Fibroblast of lung (primary cell): ENCODE measurements around the gene ZBTB49. TPM values are rescaled to one million over a fixed set of nuclear protein-coding genes. Genes with fewer than 3 reads are reported as not detected.
A peak's percentile ranks its signal among the peaks of the same experiment; 100 is the strongest.
"Not testable (repeated sequence)": the region's sequence is repeated elsewhere in the genome, so short reads cannot be mapped to it uniquely, and the experiment has no call there.

ENCODE experiments used
- DNase-seq, 2 donors: peaks; one replicate each; pipeline versions ENCODE4 v3.0.0 to v3.0.0-alpha.2; 2010; ENCODE audit warnings: low read depth in 2 of 2
- H2AFZ ChIP-seq: 2 replicates; pipeline ENCODE4 v1.5.1; 2012; ENCODE audit warnings: low read length, control low read depth, inconsistent platforms
- H3K27ac ChIP-seq: 2 replicates; pipeline ENCODE4 v1.5.1; 2011; ENCODE audit warnings: low read length, control low read depth; ENCODE audit not compliant: insufficient read depth
- H3K27me3 ChIP-seq: 2 replicates; pipeline ENCODE4 v1.5.1; 2011; ENCODE audit warnings: mild to moderate bottlenecking, low read length; ENCODE audit not compliant: control insufficient read depth, insufficient read depth
- H3K36me3 ChIP-seq: 2 replicates; pipeline ENCODE4 v1.5.1; 2011; ENCODE audit warnings: low read length; ENCODE audit not compliant: control insufficient read depth, insufficient read depth
- H3K4me1 ChIP-seq: 2 replicates; pipeline ENCODE4 v1.5.1; 2011; ENCODE audit warnings: low read length; ENCODE audit not compliant: control insufficient read depth, insufficient read depth; ENCODE audit errors: extremely low read depth
- H3K4me2 ChIP-seq: 2 replicates; pipeline ENCODE4 v1.5.1; 2011; ENCODE audit warnings: low read length, control low read depth; ENCODE audit not compliant: insufficient read depth; ENCODE audit errors: extremely low read depth
- H3K4me3 ChIP-seq, 4 experiments: fragments of 200-600 bp in 1 of 4; sonication (generic) in 1 of 4; replicated peaks in 1 of 4; 2 replicates each; pipeline ENCODE4 v1.5.1; 2011 to 2016; ENCODE audit warnings: low read length in 4 of 4, low read depth in 3 of 4, mild to moderate bottlenecking in 3 of 4, control low read depth in 2 of 4, inconsistent platforms in 1 of 4, mixed read lengths in 1 of 4; ENCODE audit not compliant: insufficient read depth in 1 of 4; ENCODE audit errors: control extremely low read depth in 1 of 4
- H3K79me2 ChIP-seq: 2 replicates; pipeline ENCODE4 v1.5.1; 2012; ENCODE audit warnings: mild to moderate bottlenecking, low read length, inconsistent platforms; ENCODE audit not compliant: control insufficient read depth, insufficient read depth
- H3K9ac ChIP-seq: 2 replicates; pipeline ENCODE4 v1.5.1; 2011; ENCODE audit warnings: mild to moderate bottlenecking, low read length, control low read depth; ENCODE audit not compliant: insufficient read depth
- H3K9me3 ChIP-seq: 2 replicates; pipeline ENCODE4 v1.5.1; 2012; ENCODE audit warnings: low read depth, low read length; ENCODE audit not compliant: control insufficient read depth, insufficient read depth
- H4K20me1 ChIP-seq: 2 replicates; pipeline ENCODE4 v1.5.1; 2011; ENCODE audit warnings: low read length; ENCODE audit not compliant: control insufficient read depth, insufficient read depth; ENCODE audit errors: extremely low read depth
- CTCF ChIP-seq, 2 donors: IDR thresholded peaks in 1 of 2; conservative IDR thresholded peaks in 1 of 2; 1 replicate in 1 of 2; 2 replicates in 1 of 2; pipeline ENCODE4 v1.5.1; 2011 to 2012; ENCODE audit warnings: low read length in 2 of 2, control low read depth in 1 of 2, inconsistent platforms in 1 of 2, low read depth in 1 of 2, mild to moderate bottlenecking in 1 of 2
- EZH2 ChIP-seq: IDR thresholded peaks from 2 replicates; pipeline ENCODE4 v1.5.1; 2012; ENCODE audit warnings: low read length, control low read depth, mild to moderate bottlenecking; ENCODE audit errors: missing control alignments
- polyA plus RNA-seq, 2 donors: library from polyadenylated mRNA; depleted of rRNA in 1 of 2; stranded (reverse) in 1 of 2; unstranded in 1 of 2; fragments of >200 nt; gene quantifications; 2 replicates each; pipeline ENCODE4 v1.2.1, GENCODE V29; 2011 to 2012; ENCODE audit warnings: missing spikeins in 1 of 2
- total RNA-seq: library from RNA; depleted of rRNA; stranded (reverse); fragments of >200 nt; gene quantifications from 2 replicates; pipeline ENCODE4 v1.2.1, GENCODE V29; 2014

Gene ZBTB49
- total and polyA plus RNA-seq, 2 donors (not counting 1 experiment from before 2014, with no cell fraction given): 2.8 to 3.5 TPM

GRCh38 chr4:4248029-4248884 is 41.8 kb upstream of the ZBTB49 start, which contains the start of gene TMEM128:
TMEM128 (minus strand) TSS chr4:4248223; CDS start chr4:4248202, 21 bp downstream.
- Histone ChIP-seq H2AFZ (peak within 1 kb of the TSS; percentile 83), H3K79me2 (peaks cover 10% of the 10 kb centered on the region), H3K36me3 (peaks cover 4% of the 10 kb centered on the region), H3K27ac (peak within 1 kb of the TSS; percentile 92), H3K4me1 (peaks cover 4% of the 10 kb centered on the region), H4K20me1 (no peaks in the 10 kb centered on the region), H3K4me2 (peak within 1 kb of the TSS; percentile 96), H3K9me3 (no peaks in the 10 kb centered on the region), H3K27me3 (no peaks in the 10 kb centered on the region), H3K4me3 (peak within 1 kb of the TSS; percentile 79 to 99 (median 93)), H3K9ac (peak within 1 kb of the TSS; percentile 96)
- DNase-seq: peak; percentile 93 to 95
- TF ChIP-seq CTCF (conservative IDR thresholded peaks at IDR 0.05 in 1 of 2, IDR thresholded peaks at IDR 0.05 in 1 of 2; ENCODE audit: low read depth in 1 of 2, low read length in 2 of 2) (peak; percentile 19 to 20), EZH2 (no peak)

GRCh38 chr4:4248885-4249203 is 41.2 kb upstream of the ZBTB49 start:
- Histone ChIP-seq H3K4me3 (peak overlapping the region; percentile 79 to 99 (median 93)), H3K9ac (peak overlapping the region; percentile 96), H2AFZ (peak overlapping the region; percentile 83), H3K79me2 (peaks cover 10% of the 10 kb centered on the region), H4K20me1 (no peaks in the 10 kb centered on the region), H3K36me3 (peaks cover 4% of the 10 kb centered on the region), H3K9me3 (no peaks in the 10 kb centered on the region), H3K4me2 (peak overlapping the region; percentile 84), H3K4me1 (peaks cover 4% of the 10 kb centered on the region), H3K27me3 (no peaks in the 10 kb centered on the region), H3K27ac (peak overlapping the region; percentile 92)
- DNase-seq: no peak
- TF ChIP-seq CTCF (conservative IDR thresholded peaks at IDR 0.05 in 1 of 2, IDR thresholded peaks at IDR 0.05 in 1 of 2; ENCODE audit: low read depth in 1 of 2, low read length in 2 of 2): no peak

- H3K79me2 ChIP-seq, DNase-seq, H3K27me3 ChIP-seq, H3K4me1 ChIP-seq, H3K9me3 ChIP-seq, H3K36me3 ChIP-seq, H4K20me1 ChIP-seq, H3K9ac ChIP-seq, H3K27ac ChIP-seq: not testable (repeated sequence)
- H3K4me2 ChIP-seq: peak overlapping the region; percentile 84
- H2AFZ ChIP-seq: peak overlapping the region; percentile 83
- H3K4me3 ChIP-seq: peak overlapping the region in 2 of 4 experiments; percentile 79 to 99
These were observed 40.7 kb upstream of the ZBTB49 start for GRCh38 chr4:4249342-4249741.
